ENCODE results near the gene RTF1.

RTF1 gene

GRCh38 chr15:41473418-41473817 lies 56.5 kb downstream of the RTF1 start:
- TF ChIP-seq, protein P1, sequence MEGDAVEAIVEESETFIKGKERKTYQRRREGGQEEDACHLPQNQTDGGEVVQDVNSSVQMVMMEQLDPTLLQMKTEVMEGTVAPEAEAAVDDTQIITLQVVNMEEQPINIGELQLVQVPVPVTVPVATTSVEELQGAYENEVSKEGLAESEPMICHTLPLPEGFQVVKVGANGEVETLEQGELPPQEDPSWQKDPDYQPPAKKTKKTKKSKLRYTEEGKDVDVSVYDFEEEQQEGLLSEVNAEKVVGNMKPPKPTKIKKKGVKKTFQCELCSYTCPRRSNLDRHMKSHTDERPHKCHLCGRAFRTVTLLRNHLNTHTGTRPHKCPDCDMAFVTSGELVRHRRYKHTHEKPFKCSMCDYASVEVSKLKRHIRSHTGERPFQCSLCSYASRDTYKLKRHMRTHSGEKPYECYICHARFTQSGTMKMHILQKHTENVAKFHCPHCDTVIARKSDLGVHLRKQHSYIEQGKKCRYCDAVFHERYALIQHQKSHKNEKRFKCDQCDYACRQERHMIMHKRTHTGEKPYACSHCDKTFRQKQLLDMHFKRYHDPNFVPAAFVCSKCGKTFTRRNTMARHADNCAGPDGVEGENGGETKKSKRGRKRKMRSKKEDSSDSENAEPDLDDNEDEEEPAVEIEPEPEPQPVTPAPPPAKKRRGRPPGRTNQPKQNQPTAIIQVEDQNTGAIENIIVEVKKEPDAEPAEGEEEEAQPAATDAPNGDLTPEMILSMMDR (IDR thresholded peaks at IDR 0.05; ENCODE audit: low read depth, low read length, missing control alignments), result no peak
- Histone ChIP-seq H3K27me3 (replicated peaks) (no peaks in the 10 kb centered on the region), H3K4me3 (ENCODE audit: low read depth, low read length) (no peak overlapping the region), H3K27ac (no peak overlapping the region), H3K36me3 (replicated peaks) (peaks cover 64% of the 10 kb centered on the region)
- in situ Hi-C loops (cut with HindIII; ENCODE audit: low pct_ligation_motif_present, low sequenced_read_pairs), result no loop called here
- DNase-seq, result no peak

- DNase-seq, result no peak
- in situ Hi-C loops (cut with HindIII; ENCODE audit: low pct_ligation_motif_present, low sequenced_read_pairs), result no loop called here
- H3K36me3 ChIP-seq (replicated peaks), result peaks cover 71% of the 10 kb centered on the region
- TF ChIP-seq, protein P1 (IDR thresholded peaks at IDR 0.05; ENCODE audit: low read depth, low read length, missing control alignments), result no peak
- no peak overlapping the region for H3K27ac ChIP-seq
- no peak overlapping the region for H3K4me3 ChIP-seq (ENCODE audit: low read depth, low read length)
- no peaks in the 10 kb centered on the region for H3K27me3 ChIP-seq (replicated peaks)
Measured at GRCh38 chr15:41474436-41474835, 57.5 kb downstream of the RTF1 start.

DNA sequence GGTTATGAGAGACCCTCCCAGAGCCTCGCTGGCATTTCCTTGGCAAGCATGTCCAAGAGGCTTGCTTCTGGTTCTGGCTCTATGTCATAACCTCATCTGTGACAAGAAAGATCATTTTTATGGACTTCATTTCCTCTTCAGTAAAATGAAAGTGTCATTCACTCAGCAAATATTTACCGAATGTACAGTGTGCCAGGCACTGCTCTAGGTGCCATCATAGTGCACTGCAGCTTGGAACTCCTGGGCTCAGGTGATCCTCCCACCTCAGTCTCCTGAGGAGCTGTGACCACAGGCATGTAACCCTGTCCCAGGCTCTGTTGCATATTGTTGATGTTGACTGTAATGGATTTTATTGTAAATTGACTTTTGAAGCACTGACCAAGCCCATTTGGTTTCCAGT lies 58.0 kb downstream of the RTF1 start:
- no peaks in the 10 kb centered on the region for H3K27me3 ChIP-seq (replicated peaks)
- in situ Hi-C loops (cut with HindIII; ENCODE audit: low pct_ligation_motif_present, low sequenced_read_pairs), result no loop called here
- H3K4me3 ChIP-seq (ENCODE audit: low read depth, low read length), result no peak overlapping the region
- TF ChIP-seq, protein P1 (IDR thresholded peaks at IDR 0.05; ENCODE audit: low read depth, low read length, missing control alignments), result no peak
- no peak overlapping the region for H3K27ac ChIP-seq
- DNase-seq, result no peak
- peaks cover 71% of the 10 kb centered on the region for H3K36me3 ChIP-seq (replicated peaks)

DNA sequence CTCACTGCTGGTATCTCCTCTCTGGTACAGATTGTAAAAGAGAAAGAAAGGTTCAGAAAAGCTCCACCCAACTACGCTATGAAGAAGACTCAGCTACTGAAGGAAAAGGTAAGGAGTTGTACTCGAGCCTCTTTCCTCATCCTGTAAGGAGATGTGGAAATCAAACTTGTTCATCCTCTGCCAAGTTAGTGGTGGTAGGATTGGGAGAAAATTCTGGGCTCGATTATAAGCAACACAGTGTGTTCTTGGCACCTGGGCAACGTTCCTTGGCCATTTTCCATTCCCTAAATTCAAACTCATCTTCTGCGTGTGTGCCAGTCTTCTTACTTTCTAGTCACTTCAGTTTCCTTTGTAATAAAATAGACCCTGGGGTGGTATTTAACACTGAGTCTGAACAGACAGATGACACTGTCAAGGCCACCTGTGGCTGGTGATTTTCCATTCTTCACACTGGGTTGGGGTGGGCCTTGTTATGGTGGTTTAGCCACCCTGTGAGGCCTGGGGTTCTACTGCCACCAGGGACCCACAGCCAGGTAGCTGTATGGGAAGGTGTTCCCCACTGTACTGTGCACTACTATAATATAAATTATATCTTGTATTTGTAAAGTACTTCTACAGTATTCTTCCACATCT lies 59.6 kb downstream of the RTF1 start:
- in situ Hi-C loops (cut with HindIII; ENCODE audit: low pct_ligation_motif_present, low sequenced_read_pairs), result no loop called here
- Histone ChIP-seq H3K27ac (no peak overlapping the region), H3K4me3 (ENCODE audit: low read depth, low read length) (no peak overlapping the region), H3K36me3 (replicated peaks) (peaks cover 74% of the 10 kb centered on the region), H3K27me3 (replicated peaks) (no peaks in the 10 kb centered on the region)
- no peak for DNase-seq
- TF ChIP-seq, protein P1 (IDR thresholded peaks at IDR 0.05; ENCODE audit: low read depth, low read length, missing control alignments), result no peak

GRCh38 chr15:41480396-41481140 lies 63.7 kb downstream of the RTF1 start:
- no peak overlapping the region for H3K4me3 ChIP-seq (ENCODE audit: low read depth, low read length)
- H3K36me3 ChIP-seq (replicated peaks), result peaks cover 54% of the 10 kb centered on the region
- no peak for DNase-seq
- H3K27ac ChIP-seq, result no peak overlapping the region
- no peaks in the 10 kb centered on the region for H3K27me3 ChIP-seq (replicated peaks)
- in situ Hi-C loops (cut with HindIII; ENCODE audit: low pct_ligation_motif_present, low sequenced_read_pairs), result no loop called here
- TF ChIP-seq, protein P1 (IDR thresholded peaks at IDR 0.05; ENCODE audit: low read depth, low read length, missing control alignments), result no peak

All from brain microvascular endothelial cell (primary cell).